Measurements from ENCODE around the gene ZP4.
"Not testable (repeated sequence)": the region's sequence is repeated elsewhere in the genome, so short reads cannot be mapped to it uniquely, and the experiment has no call there.

Gene ZP4

GRCh38 chr1:237864338-237865244 lies 26.1 kb downstream of the ZP4 start:
- H3K27me3 Mint-ChIP-seq = peaks cover 2% of the 10 kb centered on the region
- H3K9me3 Mint-ChIP-seq = no peaks in the 10 kb centered on the region
- DNase-seq (ENCODE audit: low spot score in 2 of 2) (no peak), ATAC-seq (ENCODE audit: low read depth) (no peak)
- no peak overlapping the region for H3K27ac Mint-ChIP-seq
- H3K4me3 Mint-ChIP-seq = no peak overlapping the region
- H3K4me1 Mint-ChIP-seq = peaks cover 2% of the 10 kb centered on the region
- H3K36me3 Mint-ChIP-seq = no peaks in the 10 kb centered on the region

DNA sequence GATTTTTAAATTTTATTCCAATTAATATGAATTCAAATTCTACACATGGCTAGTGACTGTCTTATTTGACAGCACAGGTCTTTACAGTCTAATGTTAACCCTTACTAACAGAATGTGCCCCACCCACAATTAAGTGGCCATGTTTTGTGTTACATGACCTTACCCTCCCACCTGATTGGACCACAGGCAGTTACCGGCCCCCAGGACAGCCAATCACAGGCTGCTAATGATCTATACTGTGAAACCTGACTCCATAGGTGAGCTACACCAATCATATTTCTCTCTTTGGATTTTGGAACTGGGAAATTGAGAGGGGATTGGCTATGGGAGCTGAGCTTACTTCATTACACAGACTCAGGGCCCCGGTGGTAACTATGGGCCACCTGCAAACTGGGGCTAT lies 27.5 kb downstream of the ZP4 start:
- no peak overlapping the region for H3K4me3 Mint-ChIP-seq
- H3K27ac Mint-ChIP-seq = no peak overlapping the region
- H3K9me3 Mint-ChIP-seq = no peaks in the 10 kb centered on the region
- H3K36me3 Mint-ChIP-seq = no peaks in the 10 kb centered on the region
- H3K4me1 Mint-ChIP-seq = peaks cover under 1% of the 10 kb centered on the region
- ATAC-seq (ENCODE audit: low read depth) = no peak
- peaks cover 2% of the 10 kb centered on the region for H3K27me3 Mint-ChIP-seq
- DNase-seq (ENCODE audit: low spot score in 2 of 2) = no peak

GRCh38 chr1:237861944-237862343 lies 28.8 kb downstream of the ZP4 start:
- Mint-ChIP-seq H3K27ac (no peak overlapping the region), H3K4me1 (no peaks in the 10 kb centered on the region), H3K27me3 (peaks cover 2% of the 10 kb centered on the region), H3K9me3 (no peaks in the 10 kb centered on the region), H3K36me3 (no peaks in the 10 kb centered on the region), H3K4me3 (no peak overlapping the region)
- ATAC-seq (ENCODE audit: low read depth) = no peak
- no peak for DNase-seq (ENCODE audit: low spot score in 2 of 2)

DNA sequence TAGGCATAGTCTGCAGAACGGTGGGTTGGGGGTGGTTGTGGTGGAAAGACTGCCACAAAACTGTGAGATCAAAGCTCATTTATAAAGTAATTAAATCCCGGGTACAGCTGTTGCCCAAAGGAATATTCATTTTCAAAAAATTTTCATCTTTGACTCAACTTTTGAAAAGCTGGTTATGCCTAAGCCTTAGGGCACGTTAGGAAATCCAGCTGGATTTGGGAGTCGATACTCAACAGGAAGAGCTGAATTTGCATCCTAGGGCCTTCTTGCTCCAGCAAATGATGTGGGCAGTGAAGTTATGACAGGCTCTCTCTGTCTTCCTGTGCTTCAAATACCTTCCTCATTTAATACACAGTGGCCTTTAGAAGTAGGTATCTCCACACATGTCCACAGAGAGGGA lies 31.7 kb downstream of the ZP4 start:
- no peak overlapping the region for H3K4me3 Mint-ChIP-seq
- ATAC-seq (ENCODE audit: low read depth) = no peak

DNA sequence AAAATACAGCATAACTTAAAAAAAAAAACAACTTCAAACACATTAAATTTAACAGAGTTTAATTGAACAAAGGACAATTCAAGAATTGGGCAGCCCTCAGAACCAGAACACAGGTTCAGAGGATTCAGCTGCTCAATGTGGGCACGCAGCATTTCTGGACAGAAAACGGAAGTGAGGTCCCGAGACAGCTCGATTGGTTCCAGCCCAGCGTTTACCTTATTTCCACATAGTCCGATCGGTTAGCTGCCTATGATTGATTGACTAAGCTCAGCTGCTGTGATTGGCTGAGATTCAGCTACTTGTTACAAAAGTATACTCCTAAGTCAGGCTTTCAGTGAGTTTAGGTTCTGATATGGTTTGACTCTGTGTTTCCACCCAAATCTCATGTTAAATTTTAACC lies 33.3 kb downstream of the ZP4 start:
- no peaks in the 10 kb centered on the region for H3K36me3 Mint-ChIP-seq
- no peaks in the 10 kb centered on the region for H3K27me3 Mint-ChIP-seq
- peaks cover 2% of the 10 kb centered on the region for H3K9me3 Mint-ChIP-seq
- H3K27ac Mint-ChIP-seq = no peak overlapping the region
- H3K4me3 Mint-ChIP-seq = no peak overlapping the region
- ATAC-seq (ENCODE audit: low read depth) = no peak
- no peak for DNase-seq (ENCODE audit: low spot score in 2 of 2)
- no peaks in the 10 kb centered on the region for H3K4me1 Mint-ChIP-seq

More for the DNA sequence above, 31.7 kb downstream of the ZP4 start:
- H3K27me3 Mint-ChIP-seq = no peaks in the 10 kb centered on the region
- peaks cover 2% of the 10 kb centered on the region for H3K9me3 Mint-ChIP-seq
- H3K27ac Mint-ChIP-seq = no peak overlapping the region
- no peaks in the 10 kb centered on the region for H3K4me1 Mint-ChIP-seq
- no peak for DNase-seq (ENCODE audit: low spot score in 2 of 2)
- no peaks in the 10 kb centered on the region for H3K36me3 Mint-ChIP-seq

- Mint-ChIP-seq H3K9me3 (peaks cover 6% of the 10 kb centered on the region), H3K4me1 (no peaks in the 10 kb centered on the region), H3K4me3 (no peak overlapping the region), H3K36me3 (no peaks in the 10 kb centered on the region), H3K27me3 (no peaks in the 10 kb centered on the region), H3K27ac (no peak overlapping the region)
- ATAC-seq (ENCODE audit: low read depth) (no peak), DNase-seq (ENCODE audit: low spot score in 2 of 2) (no peak)
Observed at GRCh38 chr1:237852342-237852741, 38.4 kb downstream of the ZP4 start.

DNA sequence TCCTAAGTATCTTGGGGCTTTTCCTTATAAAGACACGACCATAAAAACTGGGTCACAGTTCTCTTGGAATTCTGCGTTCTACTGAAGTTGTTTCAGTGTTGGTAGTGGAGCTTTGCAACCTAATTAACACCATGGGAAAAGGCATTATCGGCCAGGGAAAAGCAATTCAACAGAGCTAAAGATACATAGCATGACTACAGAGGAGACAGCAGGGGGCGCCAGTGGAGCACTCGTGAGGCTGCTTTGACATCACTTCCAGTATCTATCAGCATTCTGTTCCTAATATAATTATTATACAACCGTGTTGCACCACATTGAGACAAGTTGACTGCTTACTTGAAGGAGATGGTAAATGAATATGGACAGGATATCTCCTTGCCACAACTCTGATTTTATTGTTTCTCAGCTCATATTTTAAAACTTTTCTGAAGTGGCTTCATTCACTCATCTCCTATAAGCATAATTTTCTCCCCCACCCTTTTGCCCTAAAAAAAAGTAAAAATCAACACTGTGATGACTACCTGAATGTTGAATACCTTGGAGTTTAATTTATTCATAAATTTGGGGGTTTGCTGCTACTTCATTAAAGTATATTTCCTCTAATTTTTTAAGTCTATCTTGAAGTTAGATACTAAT lies 39.4 kb downstream of the ZP4 start:
- Mint-ChIP-seq H3K4me3 (no peak overlapping the region), H3K27me3 (no peaks in the 10 kb centered on the region), H3K9me3 (peaks cover 10% of the 10 kb centered on the region), H3K4me1 (no peaks in the 10 kb centered on the region), H3K36me3 (no peaks in the 10 kb centered on the region), H3K27ac (no peak overlapping the region)
- ATAC-seq (ENCODE audit: low read depth) = no peak
- no peak for DNase-seq (ENCODE audit: low spot score in 2 of 2)

DNA sequence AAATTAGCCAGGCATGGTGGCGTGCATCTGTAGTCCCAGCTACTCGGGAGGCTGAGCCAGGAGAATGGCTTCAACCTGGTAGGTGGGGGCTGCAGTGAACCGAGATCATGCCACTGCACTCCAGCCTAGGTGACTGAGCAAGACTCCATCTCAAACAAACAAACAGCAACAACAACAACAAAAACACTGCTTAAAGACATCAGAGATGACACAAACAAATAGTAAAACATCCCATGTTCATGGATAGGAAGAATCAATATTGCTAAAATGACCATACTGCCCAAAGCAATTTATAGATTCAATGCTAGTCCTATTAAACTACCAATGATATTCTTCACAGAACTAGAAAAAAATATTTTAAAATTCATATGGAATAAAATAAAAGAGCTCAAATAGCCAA lies 47.2 kb downstream of the ZP4 start:
- not testable (repeated sequence) for H3K9me3 Mint-ChIP-seq; H3K4me1 Mint-ChIP-seq; ATAC-seq (ENCODE audit: low read depth); H3K4me3 Mint-ChIP-seq; H3K36me3 Mint-ChIP-seq; H3K27me3 Mint-ChIP-seq; DNase-seq (ENCODE audit: low spot score in 2 of 2); H3K27ac Mint-ChIP-seq

DNA sequence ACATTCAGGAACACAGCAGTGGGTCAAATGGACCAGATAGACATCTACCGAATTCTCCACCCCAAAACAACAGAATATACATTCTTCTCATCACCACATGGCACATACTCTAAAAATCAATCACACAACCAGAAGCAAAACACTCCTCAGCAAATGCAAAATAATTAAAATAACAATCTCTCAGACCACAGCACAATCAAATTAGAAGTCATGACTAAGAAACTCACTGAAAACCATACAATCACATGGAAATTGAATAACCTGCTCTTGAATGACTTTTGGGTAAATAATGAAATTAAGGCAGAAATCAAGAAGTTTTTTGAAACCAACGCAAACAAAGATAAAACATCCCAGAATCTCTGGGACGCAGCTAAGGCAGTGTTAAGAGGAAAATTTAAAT lies 49.2 kb downstream of the ZP4 start:
- Mint-ChIP-seq H3K4me3 (no peak overlapping the region), H3K4me1 (no peaks in the 10 kb centered on the region), H3K36me3 (no peaks in the 10 kb centered on the region), H3K27ac (no peak overlapping the region), H3K27me3 (no peaks in the 10 kb centered on the region), H3K9me3 (peaks cover 5% of the 10 kb centered on the region)
- no peak for DNase-seq (ENCODE audit: low spot score in 2 of 2)
- no peak for ATAC-seq (ENCODE audit: low read depth)

DNA sequence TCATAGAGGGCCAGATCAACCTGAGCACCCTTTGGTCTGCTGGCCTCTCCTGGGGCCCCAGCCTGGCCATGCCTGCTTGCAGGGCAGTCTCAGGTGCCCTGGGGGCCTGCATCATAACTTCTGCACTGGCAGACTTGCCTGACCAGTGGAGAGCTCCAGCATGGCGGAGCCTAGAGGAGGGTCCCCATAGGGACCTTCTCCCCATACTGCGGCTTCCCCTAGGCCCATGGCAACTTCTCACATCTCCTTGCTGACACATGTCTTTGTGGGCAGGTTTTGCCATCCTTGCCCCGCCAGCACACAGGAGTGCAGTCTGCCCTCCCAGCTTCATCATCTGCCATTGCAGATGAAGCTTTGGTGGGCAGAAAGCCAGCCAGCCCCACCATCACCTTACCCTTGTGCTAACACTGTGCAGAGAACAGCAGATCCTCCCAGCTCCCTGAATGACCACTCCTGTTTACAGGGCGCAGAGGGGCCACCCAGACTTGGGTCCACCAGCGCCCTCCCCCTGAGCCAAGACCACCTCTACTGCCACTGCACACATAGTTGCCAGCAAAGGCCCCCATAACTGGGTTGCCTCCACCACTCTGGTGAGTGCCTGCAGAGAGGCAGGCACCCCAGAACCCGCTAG lies 51.7 kb downstream of the ZP4 start:
- no peak for DNase-seq (ENCODE audit: low spot score in 2 of 2)
- Mint-ChIP-seq H3K27me3 (no peaks in the 10 kb centered on the region), H3K9me3 (peaks cover 4% of the 10 kb centered on the region), H3K36me3 (no peaks in the 10 kb centered on the region), H3K27ac (no peak overlapping the region), H3K4me3 (no peak overlapping the region), H3K4me1 (no peaks in the 10 kb centered on the region)
- ATAC-seq (ENCODE audit: low read depth) = no peak

DNA sequence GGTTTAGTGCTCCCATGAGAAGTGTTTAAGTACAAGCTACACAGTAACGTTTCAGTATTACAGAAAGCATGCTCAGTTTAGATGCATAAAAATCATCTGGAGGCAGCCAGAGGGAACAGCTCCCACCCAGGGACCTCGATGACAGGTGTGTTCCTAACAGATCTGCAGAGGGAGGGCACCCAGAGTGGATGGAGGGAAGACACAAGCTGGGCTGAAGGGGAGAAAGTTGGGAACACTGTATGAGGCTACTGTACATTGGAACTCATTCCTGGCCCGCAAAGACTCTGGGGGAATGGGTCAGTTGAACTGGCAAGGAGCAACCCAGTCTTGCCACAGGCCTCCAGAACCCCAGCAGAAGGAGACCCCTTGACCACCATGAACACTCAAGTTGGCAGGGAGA lies 52.4 kb downstream of the ZP4 start:
- no peak for DNase-seq (ENCODE audit: low spot score in 2 of 2)
- H3K4me1 Mint-ChIP-seq = no peaks in the 10 kb centered on the region
- no peak overlapping the region for H3K27ac Mint-ChIP-seq
- H3K27me3 Mint-ChIP-seq = no peaks in the 10 kb centered on the region
- ATAC-seq (ENCODE audit: low read depth) = no peak
- no peaks in the 10 kb centered on the region for H3K36me3 Mint-ChIP-seq
- no peak overlapping the region for H3K4me3 Mint-ChIP-seq
- H3K9me3 Mint-ChIP-seq = peaks cover 4% of the 10 kb centered on the region

DNA sequence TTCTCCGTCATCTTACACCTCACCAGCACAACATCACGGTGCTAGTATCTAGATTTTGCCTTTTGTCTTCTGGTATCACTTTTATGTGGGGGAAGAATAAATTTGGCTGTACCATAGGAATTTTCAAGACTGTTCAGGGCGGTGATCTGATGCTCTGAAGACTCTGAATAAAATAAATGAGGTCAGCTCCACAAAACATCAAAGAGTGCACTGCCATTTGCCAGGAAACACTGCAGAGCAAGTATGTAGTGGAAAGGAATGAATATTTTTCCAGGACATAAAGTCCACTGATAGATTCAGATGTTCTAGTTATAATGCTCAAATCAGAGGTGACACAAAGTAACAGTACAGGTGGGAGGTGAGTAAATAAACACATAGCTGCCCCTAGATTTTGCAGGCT lies 56.3 kb downstream of the ZP4 start:
- no peaks in the 10 kb centered on the region for H3K27me3 Mint-ChIP-seq
- H3K36me3 Mint-ChIP-seq = no peaks in the 10 kb centered on the region
- DNase-seq (ENCODE audit: low spot score in 2 of 2) (no peak), ATAC-seq (ENCODE audit: low read depth) (no peak)
- H3K4me1 Mint-ChIP-seq = no peaks in the 10 kb centered on the region
- no peak overlapping the region for H3K27ac Mint-ChIP-seq
- no peak overlapping the region for H3K4me3 Mint-ChIP-seq
- H3K9me3 Mint-ChIP-seq = no peaks in the 10 kb centered on the region

- no peaks in the 10 kb centered on the region for H3K9me3 Mint-ChIP-seq
- ATAC-seq (ENCODE audit: low read depth) = no peak
- H3K36me3 Mint-ChIP-seq = no peaks in the 10 kb centered on the region
- H3K4me1 Mint-ChIP-seq = no peaks in the 10 kb centered on the region
- no peak for DNase-seq (ENCODE audit: low spot score in 2 of 2)
- H3K27me3 Mint-ChIP-seq = no peaks in the 10 kb centered on the region
- H3K27ac Mint-ChIP-seq = no peak overlapping the region
- H3K4me3 Mint-ChIP-seq = no peak overlapping the region
Observed at GRCh38 chr1:237834048-237834447, 56.7 kb downstream of the ZP4 start.

DNA sequence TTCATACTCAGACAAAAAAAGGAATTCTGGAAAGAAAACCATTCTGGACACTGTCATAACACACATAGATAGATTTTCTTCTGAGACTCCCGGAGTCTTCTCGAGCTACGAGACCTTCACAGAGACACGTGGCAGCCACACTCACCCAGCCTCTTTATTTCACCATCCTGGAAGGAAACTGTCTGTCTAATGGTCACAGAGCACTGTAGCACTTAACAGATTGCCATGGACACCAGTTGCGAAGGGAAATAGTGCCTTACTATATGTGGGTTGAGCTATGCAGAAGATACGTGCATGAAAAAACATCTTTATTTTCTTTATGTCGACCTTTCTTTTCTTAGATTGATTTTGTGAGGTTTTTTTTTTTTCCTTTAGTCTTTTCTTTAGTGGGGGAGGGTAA lies 57.9 kb downstream of the ZP4 start:
- H3K27ac Mint-ChIP-seq = no peak overlapping the region
- H3K4me1 Mint-ChIP-seq = no peaks in the 10 kb centered on the region
- DNase-seq (ENCODE audit: low spot score in 2 of 2) = no peak
- H3K36me3 Mint-ChIP-seq = no peaks in the 10 kb centered on the region
- H3K27me3 Mint-ChIP-seq = no peaks in the 10 kb centered on the region
- no peaks in the 10 kb centered on the region for H3K9me3 Mint-ChIP-seq
- ATAC-seq (ENCODE audit: low read depth) = no peak
- no peak overlapping the region for H3K4me3 Mint-ChIP-seq

Data from memory B cell (primary cell).